ENCODE results near the gene PDHX.

Gene PDHX

GRCh38 chr11:34971928-34972327 lies 55.5 kb downstream of the PDHX start:
- DNase-seq (ENCODE audit: low spot score in 2 of 2): no peak
- in situ Hi-C loops (cut with MboI; ENCODE audit: low sequenced_read_pairs): no loop called here
- peaks cover 10% of the 10 kb centered on the region for H3K4me1 ChIP-seq
- H3K9me3 ChIP-seq: no peaks in the 10 kb centered on the region
- H3K36me3 ChIP-seq (replicated peaks): peaks cover 8% of the 10 kb centered on the region
- no peaks in the 10 kb centered on the region for H3K27me3 ChIP-seq (ENCODE audit: low read depth)
- no peak overlapping the region for H3K4me3 ChIP-seq

GRCh38 chr11:34972366-34972765 lies 55.9 kb downstream of the PDHX start:
- Histone ChIP-seq H3K4me1 (peaks cover 15% of the 10 kb centered on the region), H3K27me3 (ENCODE audit: low read depth) (no peaks in the 10 kb centered on the region), H3K9me3 (no peaks in the 10 kb centered on the region), H3K4me3 (no peak overlapping the region), H3K36me3 (replicated peaks) (peaks cover 4% of the 10 kb centered on the region)
- DNase-seq (ENCODE audit: low spot score in 2 of 2): no peak
- in situ Hi-C loops (cut with MboI; ENCODE audit: low sequenced_read_pairs): no loop called here

GRCh38 chr11:34972892-34973291 lies 56.5 kb downstream of the PDHX start:
- peaks cover 18% of the 10 kb centered on the region for H3K4me1 ChIP-seq
- no peak overlapping the region for H3K4me3 ChIP-seq
- in situ Hi-C loops (cut with MboI; ENCODE audit: low sequenced_read_pairs): no loop called here
- H3K36me3 ChIP-seq (replicated peaks): peaks cover 6% of the 10 kb centered on the region
- no peaks in the 10 kb centered on the region for H3K9me3 ChIP-seq
- no peaks in the 10 kb centered on the region for H3K27me3 ChIP-seq (ENCODE audit: low read depth)
- DNase-seq (ENCODE audit: low spot score in 2 of 2): no peak

GRCh38 chr11:34975482-34975881 lies 59.1 kb downstream of the PDHX start:
- Histone ChIP-seq H3K36me3 (replicated peaks) (peaks cover 10% of the 10 kb centered on the region), H3K4me1 (peaks cover 18% of the 10 kb centered on the region), H3K27me3 (ENCODE audit: low read depth) (no peaks in the 10 kb centered on the region), H3K4me3 (no peak overlapping the region), H3K9me3 (no peaks in the 10 kb centered on the region)
- in situ Hi-C loops (cut with MboI; ENCODE audit: low sequenced_read_pairs): no loop called here
- no peak for DNase-seq (ENCODE audit: low spot score in 2 of 2)

- Histone ChIP-seq H3K4me3 (no peak overlapping the region), H3K36me3 (replicated peaks) (peaks cover 19% of the 10 kb centered on the region), H3K27me3 (ENCODE audit: low read depth) (no peaks in the 10 kb centered on the region), H3K9me3 (no peaks in the 10 kb centered on the region), H3K4me1 (peaks cover 18% of the 10 kb centered on the region)
- in situ Hi-C loops (cut with MboI; ENCODE audit: low sequenced_read_pairs): no loop called here
- no peak for DNase-seq (ENCODE audit: low spot score in 2 of 2)
Measured at GRCh38 chr11:34976496-34977088, 60.2 kb downstream of the PDHX start.

GRCh38 chr11:34977089-34977912 lies 60.9 kb downstream of the PDHX start:
- Histone ChIP-seq H3K36me3 (replicated peaks) (peaks cover 26% of the 10 kb centered on the region), H3K27me3 (ENCODE audit: low read depth) (no peaks in the 10 kb centered on the region), H3K4me1 (peaks cover 18% of the 10 kb centered on the region), H3K4me3 (no peak overlapping the region), H3K9me3 (no peaks in the 10 kb centered on the region)
- in situ Hi-C loops (cut with MboI; ENCODE audit: low sequenced_read_pairs): no loop called here
- DNase-seq (ENCODE audit: low spot score in 2 of 2): peak in 1 of 2 experiments; percentile 14

- peaks cover 18% of the 10 kb centered on the region for H3K4me1 ChIP-seq
- no peaks in the 10 kb centered on the region for H3K27me3 ChIP-seq (ENCODE audit: low read depth)
- in situ Hi-C loops (cut with MboI; ENCODE audit: low sequenced_read_pairs): no loop called here
- peaks cover 31% of the 10 kb centered on the region for H3K36me3 ChIP-seq (replicated peaks)
- no peaks in the 10 kb centered on the region for H3K9me3 ChIP-seq
- DNase-seq (ENCODE audit: low spot score in 2 of 2): no peak
- H3K4me3 ChIP-seq: no peak overlapping the region
Measured at GRCh38 chr11:34978236-34979191, 62.1 kb downstream of the PDHX start.

GRCh38 chr11:34984514-34984913 lies 68.1 kb downstream of the PDHX start:
- no peak for DNase-seq (ENCODE audit: low spot score in 2 of 2)
- Histone ChIP-seq H3K4me3 (no peak overlapping the region), H3K4me1 (no peaks in the 10 kb centered on the region), H3K9me3 (no peaks in the 10 kb centered on the region), H3K27me3 (ENCODE audit: low read depth) (no peaks in the 10 kb centered on the region), H3K36me3 (replicated peaks) (peaks cover 36% of the 10 kb centered on the region)
- in situ Hi-C loops (cut with MboI; ENCODE audit: low sequenced_read_pairs): no loop called here

GRCh38 chr11:34986883-34987520 lies 70.6 kb downstream of the PDHX start:
- H3K9me3 ChIP-seq: no peaks in the 10 kb centered on the region
- no peaks in the 10 kb centered on the region for H3K4me1 ChIP-seq
- H3K4me3 ChIP-seq: no peak overlapping the region
- in situ Hi-C loops (cut with MboI; ENCODE audit: low sequenced_read_pairs): no loop called here
- H3K36me3 ChIP-seq (replicated peaks): peaks cover 21% of the 10 kb centered on the region
- no peak for DNase-seq (ENCODE audit: low spot score in 2 of 2)
- no peaks in the 10 kb centered on the region for H3K27me3 ChIP-seq (ENCODE audit: low read depth)

GRCh38 chr11:34987617-34988016 lies 71.2 kb downstream of the PDHX start:
- DNase-seq (ENCODE audit: low spot score in 2 of 2): no peak
- no peaks in the 10 kb centered on the region for H3K9me3 ChIP-seq
- H3K27me3 ChIP-seq (ENCODE audit: low read depth): no peaks in the 10 kb centered on the region
- in situ Hi-C loops (cut with MboI; ENCODE audit: low sequenced_read_pairs): no loop called here
- H3K4me3 ChIP-seq: no peak overlapping the region
- H3K4me1 ChIP-seq: no peaks in the 10 kb centered on the region
- H3K36me3 ChIP-seq (replicated peaks): peaks cover 16% of the 10 kb centered on the region

- Histone ChIP-seq H3K27me3 (ENCODE audit: low read depth) (no peaks in the 10 kb centered on the region), H3K4me3 (no peak overlapping the region), H3K4me1 (no peaks in the 10 kb centered on the region), H3K36me3 (replicated peaks) (peaks cover 14% of the 10 kb centered on the region), H3K9me3 (no peaks in the 10 kb centered on the region)
- DNase-seq (ENCODE audit: low spot score in 2 of 2): no peak
- in situ Hi-C loops (cut with MboI; ENCODE audit: low sequenced_read_pairs): no loop called here
Measured at GRCh38 chr11:34988294-34989255, 72.2 kb downstream of the PDHX start.

GRCh38 chr11:34990916-34991315 lies 74.5 kb downstream of the PDHX start:
- H3K9me3 ChIP-seq: no peaks in the 10 kb centered on the region
- H3K4me1 ChIP-seq: no peaks in the 10 kb centered on the region
- no peak for DNase-seq (ENCODE audit: low spot score in 2 of 2)
- H3K27me3 ChIP-seq (ENCODE audit: low read depth): no peaks in the 10 kb centered on the region
- H3K4me3 ChIP-seq: no peak overlapping the region
- in situ Hi-C loops (cut with MboI; ENCODE audit: low sequenced_read_pairs): no loop called here
- H3K36me3 ChIP-seq (replicated peaks): peaks cover 3% of the 10 kb centered on the region; the same call in 1 of the 2 replicates

Data from HAP-1 (cell line).